Astrocyte (in vitro differentiated cells and primary cell): ENCODE results near the gene FANK1. TPM values are rescaled to one million over a fixed set of nuclear protein-coding genes. Genes with fewer than 3 reads are reported as not detected.
"Not testable (repeated sequence)": the region's sequence is repeated elsewhere in the genome, so short reads cannot be mapped to it uniquely, and the experiment has no call there.

Source experiments
- DNase-seq: peaks from one replicate; pipeline ENCODE4 v3.0.0-alpha.2; 2010; ENCODE audit warnings: low read depth
- FAIRE-seq: peaks from 2 replicates; lab custom pipeline; 2011; peaks lifted over from hg19 to GRCh38; lab: Jason Lieb, UNC
- H2AFZ ChIP-seq: 2 replicates; pipeline ENCODE4 v1.6.0; 2012; ENCODE audit warnings: low read depth, low read length, inconsistent platforms
- H3K27ac ChIP-seq: 2 replicates; pipeline ENCODE4 v1.5.1; 2011; ENCODE audit warnings: low read depth, low read length, inconsistent platforms
- H3K27me3 ChIP-seq: 2 replicates; pipeline ENCODE4 v1.6.0; 2011; ENCODE audit warnings: low read length, inconsistent platforms; ENCODE audit not compliant: insufficient read depth
- H3K36me3 ChIP-seq: 2 replicates; pipeline ENCODE4 v1.5.1; 2011; ENCODE audit warnings: low read length, inconsistent platforms; ENCODE audit not compliant: insufficient read depth
- H3K4me1 ChIP-seq: 2 replicates; pipeline ENCODE4 v1.5.1; 2011; ENCODE audit warnings: low read length, inconsistent platforms; ENCODE audit not compliant: insufficient read depth
- H3K4me2 ChIP-seq: 2 replicates; pipeline ENCODE4 v1.6.0; 2012; ENCODE audit warnings: low read length, inconsistent platforms
- H3K4me3 ChIP-seq: 2 replicates; pipeline ENCODE4 v1.5.1; 2011; ENCODE audit warnings: low read depth, mild to moderate bottlenecking, low read length, inconsistent platforms; ENCODE audit not compliant: insufficient read depth
- H3K79me2 ChIP-seq: 2 replicates; pipeline ENCODE4 v1.6.0; 2012; ENCODE audit warnings: mild to moderate bottlenecking, low read length, inconsistent platforms; ENCODE audit not compliant: insufficient read depth
- H3K9ac ChIP-seq: 2 replicates; pipeline ENCODE4 v1.6.0; 2012; ENCODE audit warnings: mild to moderate bottlenecking, low read length, inconsistent platforms
- H3K9me3 ChIP-seq: 2 replicates; pipeline ENCODE4 v1.5.1; 2012; ENCODE audit warnings: low read depth, mild to moderate bottlenecking, low read length, inconsistent platforms; ENCODE audit not compliant: insufficient read depth
- H4K20me1 ChIP-seq: 2 replicates; pipeline ENCODE4 v1.6.0; 2012; ENCODE audit warnings: low read length, inconsistent platforms; ENCODE audit not compliant: insufficient read depth
- H3K27ac Mint-ChIP-seq: one replicate; pipeline ENCODE4 v1.8.0; 2021; ENCODE audit warnings: mild to moderate bottlenecking, mixed read lengths; ENCODE audit not compliant: unreplicated experiment
- H3K27me3 Mint-ChIP-seq: one replicate; pipeline ENCODE4 v1.8.0; 2021; ENCODE audit warnings: low read depth, mixed read lengths; ENCODE audit not compliant: unreplicated experiment
- H3K36me3 Mint-ChIP-seq: one replicate; pipeline ENCODE4 v1.8.0; 2021; ENCODE audit warnings: low read depth, mixed read lengths; ENCODE audit not compliant: unreplicated experiment
- H3K4me1 Mint-ChIP-seq: one replicate; pipeline ENCODE4 v1.8.0; 2021; ENCODE audit warnings: low read depth, mixed read lengths; ENCODE audit not compliant: unreplicated experiment
- H3K4me3 Mint-ChIP-seq: one replicate; pipeline ENCODE4 v1.8.0; 2021; ENCODE audit warnings: mild to moderate bottlenecking, moderate library complexity, mixed read lengths; ENCODE audit not compliant: unreplicated experiment
- H3K9me3 Mint-ChIP-seq: one replicate; pipeline ENCODE4 v1.8.0; 2021; ENCODE audit warnings: mild to moderate bottlenecking, mixed read lengths; ENCODE audit not compliant: unreplicated experiment
- total RNA-seq: library from RNA; stranded (reverse); gene quantifications from 2 replicates; pipeline ENCODE4 v1.2.1, GENCODE V29; 2021

FANK1 gene
- total RNA-seq, 1 donor from 2014 or later = 9.7 TPM

DNA sequence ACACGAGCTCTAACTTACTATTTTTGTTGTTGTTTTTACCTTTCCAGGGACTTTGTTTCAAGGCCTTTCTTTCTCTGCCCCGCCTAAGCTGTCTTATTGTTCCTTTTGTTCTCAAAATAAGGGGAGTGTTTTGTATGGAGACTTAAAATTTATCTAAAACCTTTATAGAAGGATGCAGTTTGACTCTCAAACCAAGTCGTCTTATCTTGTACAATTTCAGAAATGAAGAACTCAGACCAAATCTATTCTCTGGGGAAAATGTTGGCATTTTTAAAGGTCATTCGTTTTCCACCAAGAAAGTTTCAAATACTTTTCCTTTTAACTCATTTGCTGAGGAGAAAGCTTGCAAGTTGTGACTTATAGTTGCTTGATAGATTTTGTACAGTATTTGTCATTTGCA is 953 bp downstream of the FANK1 start:
- H3K36me3 Mint-ChIP-seq, H3K27me3 ChIP-seq, H2AFZ ChIP-seq, H3K27me3 Mint-ChIP-seq, H3K9me3 ChIP-seq, H3K36me3 ChIP-seq, H4K20me1 ChIP-seq, DNase-seq, H3K9me3 Mint-ChIP-seq, H3K4me1 ChIP-seq, FAIRE-seq: not testable (repeated sequence)
- H3K27ac Mint-ChIP-seq = peak overlapping the region; percentile 64
- Histone ChIP-seq H3K27ac (peak overlapping the region; percentile 42), H3K79me2 (peaks cover 23% of the 10 kb centered on the region), H3K4me3 (peak overlapping the region; percentile 76), H3K4me2 (peak overlapping the region; percentile 83), H3K9ac (peak overlapping the region; percentile 91)
- H3K4me1 Mint-ChIP-seq = peaks cover 21% of the 10 kb centered on the region
- peak overlapping the region; percentile 85 for H3K4me3 Mint-ChIP-seq

DNA sequence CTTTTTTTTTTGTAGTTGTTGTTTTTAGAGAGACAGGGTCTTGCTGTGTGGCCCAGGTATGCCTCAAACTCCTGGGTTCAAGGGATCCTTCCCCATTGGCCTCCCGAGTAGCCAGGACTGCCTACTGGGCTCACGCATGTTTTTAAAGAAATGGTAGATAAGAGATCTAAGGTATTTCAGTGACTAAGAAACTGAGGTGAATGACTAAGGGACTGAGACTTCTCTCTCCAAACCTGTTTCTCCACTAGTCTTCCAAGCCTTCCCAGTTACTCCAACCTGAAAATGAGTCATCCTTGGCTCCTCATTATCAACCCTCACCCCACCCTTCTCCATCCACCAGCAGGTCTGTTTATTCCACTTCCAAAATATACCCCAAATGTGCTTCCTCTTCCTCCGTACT is 4.6 kb downstream of the FANK1 start:
- FAIRE-seq = not testable (repeated sequence)

DNA sequence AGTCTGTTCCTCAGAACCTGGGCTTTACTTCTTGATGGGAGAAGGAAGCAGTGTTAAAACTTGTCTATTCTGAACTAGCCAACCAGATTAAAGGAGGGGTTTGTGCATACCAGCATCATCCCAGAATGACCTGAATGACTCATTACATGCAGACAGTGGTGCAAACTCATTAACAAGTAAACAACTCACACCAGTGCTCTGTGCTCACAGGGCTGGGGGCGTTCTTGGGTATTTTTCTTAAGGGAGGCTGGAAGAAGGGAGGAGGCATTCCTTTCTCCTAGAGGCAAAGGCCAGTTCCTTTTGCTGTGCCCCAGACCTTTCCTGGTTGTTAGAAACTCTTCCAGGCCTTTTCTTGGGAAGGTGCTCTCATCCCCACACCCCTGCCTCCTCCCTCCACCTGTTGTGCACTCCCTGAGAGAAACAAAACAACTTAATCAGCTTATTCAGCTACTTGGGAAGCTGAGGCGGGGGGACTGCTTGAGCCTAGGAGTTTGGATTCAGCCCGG is 6.8 kb downstream of the FANK1 start:
- not testable (repeated sequence) for H3K27me3 ChIP-seq, H3K36me3 Mint-ChIP-seq, H3K9ac ChIP-seq, H4K20me1 ChIP-seq, H3K4me2 ChIP-seq, H3K9me3 Mint-ChIP-seq, H3K4me1 ChIP-seq, FAIRE-seq, H3K79me2 ChIP-seq, H3K27ac ChIP-seq, H3K4me3 ChIP-seq, H2AFZ ChIP-seq, H3K36me3 ChIP-seq, H3K9me3 ChIP-seq, H3K4me3 Mint-ChIP-seq, H3K27me3 Mint-ChIP-seq
- Mint-ChIP-seq H3K4me1 (peaks cover 18% of the 10 kb centered on the region), H3K27ac (peak overlapping the region; percentile 62)
- peak; percentile 58 for DNase-seq

More for the DNA sequence above, 4.6 kb downstream of the FANK1 start:
- H3K27me3 Mint-ChIP-seq, H3K9me3 Mint-ChIP-seq, H2AFZ ChIP-seq, H3K36me3 Mint-ChIP-seq, H3K27me3 ChIP-seq, H3K4me3 Mint-ChIP-seq, H3K79me2 ChIP-seq, H3K36me3 ChIP-seq, H3K4me3 ChIP-seq, H3K9ac ChIP-seq, H4K20me1 ChIP-seq, H3K4me1 ChIP-seq, H3K9me3 ChIP-seq: not testable (repeated sequence)
- H3K4me1 Mint-ChIP-seq = peaks cover 19% of the 10 kb centered on the region
- peak overlapping the region; percentile 36 for H3K27ac Mint-ChIP-seq
- Histone ChIP-seq H3K4me2 (peak overlapping the region; percentile 41), H3K27ac (peak overlapping the region; percentile 38)
- DNase-seq = peak; percentile 85

DNA sequence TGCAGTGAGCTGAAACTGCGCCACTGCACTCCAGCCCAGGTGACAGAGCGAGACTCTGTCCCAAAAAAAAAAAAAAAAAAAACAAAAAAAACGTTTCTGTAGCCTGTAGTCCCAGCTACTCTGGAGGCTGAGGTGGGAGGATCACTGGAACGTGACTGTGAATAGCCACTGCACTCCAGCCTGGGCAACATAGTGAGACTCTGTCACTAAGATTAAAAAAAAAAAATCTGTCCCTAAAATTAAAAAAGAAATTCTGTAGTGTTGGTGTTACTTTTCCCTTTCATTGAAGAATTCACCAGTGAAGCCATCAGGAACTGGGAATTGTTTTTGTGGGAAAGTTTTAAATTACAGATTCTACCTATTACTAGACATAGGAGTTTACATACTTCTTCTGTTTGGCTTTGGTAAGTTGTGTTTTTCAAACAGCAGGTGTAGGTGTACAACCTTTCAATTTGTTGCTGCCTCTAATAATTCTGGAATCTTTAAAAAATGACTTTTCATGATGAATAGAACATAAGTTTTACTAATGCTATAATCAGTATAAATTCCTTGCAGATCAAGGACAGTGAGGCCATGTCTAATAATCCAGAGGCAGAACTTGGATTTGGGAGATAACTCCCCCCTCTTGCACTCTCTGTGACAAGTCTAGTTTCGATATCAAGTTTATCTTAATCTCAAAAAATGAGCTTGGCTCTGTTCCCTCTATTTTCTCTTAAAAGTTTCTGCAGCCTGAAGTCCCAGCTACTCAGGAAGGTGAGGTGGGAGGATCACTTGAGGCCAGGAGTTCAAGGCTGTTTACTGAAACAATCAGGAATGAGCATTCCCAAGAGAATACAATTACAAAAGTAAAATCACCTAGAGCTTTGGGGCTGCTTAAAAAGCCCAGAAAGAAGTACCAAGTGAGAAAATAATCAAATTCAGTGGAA is 9.0 kb downstream of the FANK1 start:
- not testable (repeated sequence) for H3K27me3 ChIP-seq, H3K27me3 Mint-ChIP-seq, H3K9ac ChIP-seq, H3K4me1 ChIP-seq, H3K4me2 ChIP-seq, H4K20me1 ChIP-seq, H3K36me3 ChIP-seq, H3K9me3 Mint-ChIP-seq, H3K27ac Mint-ChIP-seq, H3K4me3 ChIP-seq, DNase-seq, H3K9me3 ChIP-seq, H3K4me3 Mint-ChIP-seq, H3K27ac ChIP-seq, H3K79me2 ChIP-seq, FAIRE-seq, H3K36me3 Mint-ChIP-seq, H2AFZ ChIP-seq
- peaks cover 15% of the 10 kb centered on the region for H3K4me1 Mint-ChIP-seq

DNA sequence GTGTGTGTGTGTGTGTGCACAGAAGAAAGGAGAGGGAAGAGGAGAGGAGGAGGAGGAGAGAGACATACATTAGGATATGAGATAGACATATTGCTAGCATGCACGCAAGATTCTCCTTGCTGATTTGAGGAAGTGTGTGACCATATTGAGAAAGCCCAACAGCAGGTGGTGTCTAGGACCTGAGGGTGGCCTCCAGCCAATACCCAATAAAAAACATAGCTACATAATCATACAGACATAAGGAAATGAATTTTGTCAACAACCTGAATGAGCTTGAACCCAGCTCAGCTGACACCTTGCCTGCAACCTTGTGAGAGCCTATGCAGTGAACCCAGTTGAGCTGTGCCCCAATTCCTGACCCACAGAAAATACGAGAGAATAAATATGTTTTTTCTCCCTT is 11.2 kb downstream of the FANK1 start:
- not testable (repeated sequence) for FAIRE-seq

DNA sequence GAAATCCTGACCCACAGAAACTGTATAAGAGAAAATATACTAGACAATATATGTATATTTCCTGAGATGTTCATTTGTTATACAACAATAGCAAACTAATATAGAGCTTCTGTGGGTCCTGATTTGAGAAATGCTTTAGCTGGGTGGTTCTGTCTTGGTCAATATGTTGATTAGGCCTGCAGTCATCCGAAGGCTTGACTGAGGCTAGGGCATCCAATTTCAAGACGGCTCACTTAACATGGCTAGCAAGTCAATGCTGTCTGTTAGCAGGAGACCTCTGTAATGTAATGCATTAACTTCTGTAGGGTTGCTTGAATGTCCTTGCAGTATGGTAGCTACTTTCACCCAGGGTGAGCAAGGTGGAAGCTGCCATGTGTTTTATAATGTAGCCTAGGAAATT is 12.4 kb downstream of the FANK1 start:
- H3K9me3 ChIP-seq, H3K4me2 ChIP-seq, H3K4me1 ChIP-seq, H3K9me3 Mint-ChIP-seq, H3K79me2 ChIP-seq, H3K4me1 Mint-ChIP-seq, FAIRE-seq, H3K27ac Mint-ChIP-seq, H3K27ac ChIP-seq, H4K20me1 ChIP-seq, H3K4me3 ChIP-seq, H3K4me3 Mint-ChIP-seq, DNase-seq, H2AFZ ChIP-seq, H3K27me3 Mint-ChIP-seq, H3K36me3 ChIP-seq, H3K9ac ChIP-seq, H3K27me3 ChIP-seq, H3K36me3 Mint-ChIP-seq: not testable (repeated sequence)

More for the DNA sequence above, 11.2 kb downstream of the FANK1 start:
- not testable (repeated sequence) for H3K4me2 ChIP-seq, H3K36me3 Mint-ChIP-seq, H2AFZ ChIP-seq, H3K79me2 ChIP-seq, H3K27me3 Mint-ChIP-seq, H3K27ac ChIP-seq, H3K4me1 Mint-ChIP-seq, H3K4me3 Mint-ChIP-seq, H3K9me3 Mint-ChIP-seq, DNase-seq, H3K9me3 ChIP-seq, H3K36me3 ChIP-seq, H4K20me1 ChIP-seq, H3K27me3 ChIP-seq, H3K9ac ChIP-seq, H3K27ac Mint-ChIP-seq, H3K4me3 ChIP-seq, H3K4me1 ChIP-seq
